NCI-H526 (cell line): ENCODE measurements around the gene FNBP1L.
"Not testable (repeated sequence)": the region's sequence is repeated elsewhere in the genome, so short reads cannot be mapped to it uniquely, and the experiment has no call there.

Source experiments
- DNase-seq, 2 experiments: peaks; one replicate each; lab custom pipeline; 2025; lab: John Stamatoyannopoulos, UW

FNBP1L gene

GRCh38 chr1:93532780-93533378, 85.0 kb downstream of the FNBP1L start:
- DNase-seq, result no peak

GRCh38 chr1:93533677-93534076, 85.8 kb downstream of the FNBP1L start:
- no peak for DNase-seq

GRCh38 chr1:93537396-93537795, 89.5 kb downstream of the FNBP1L start:
- DNase-seq, result no peak

GRCh38 chr1:93537924-93538323, 90.0 kb downstream of the FNBP1L start:
- no peak for DNase-seq

- no peak for DNase-seq
Observed at GRCh38 chr1:93541045-93541444, 93.1 kb downstream of the FNBP1L start.

- no peak for DNase-seq
Observed at GRCh38 chr1:93542398-93542797, 94.5 kb downstream of the FNBP1L start.

- DNase-seq, result peak in 1 of 2 experiments; percentile 20
Observed at GRCh38 chr1:93546162-93546863, 98.4 kb downstream of the FNBP1L start.

- no peak for DNase-seq
Observed at GRCh38 chr1:93549131-93549530, 101.2 kb downstream of the FNBP1L start.

- DNase-seq, result no peak
Observed at GRCh38 chr1:93549811-93550210, 101.9 kb downstream of the FNBP1L start.

GRCh38 chr1:93552741-93553455, 105.0 kb downstream of the FNBP1L start:
- DNase-seq, result peak; percentile 70 to 73

- DNase-seq, result not testable (repeated sequence)
Observed at GRCh38 chr1:93553886-93554490, 106.1 kb downstream of the FNBP1L start.

- DNase-seq, result no peak
Observed at GRCh38 chr1:93554883-93555872, 107.3 kb downstream of the FNBP1L start.

- DNase-seq, result no peak
Observed at GRCh38 chr1:93556291-93556690, 108.4 kb downstream of the FNBP1L start.

- DNase-seq, result no peak
Observed at GRCh38 chr1:93559045-93559444, 111.1 kb downstream of the FNBP1L start.

- DNase-seq, result no peak
Observed at GRCh38 chr1:93559695-93560094, 111.8 kb downstream of the FNBP1L start.

- DNase-seq, result no peak
Observed at GRCh38 chr1:93565496-93566206, 117.7 kb downstream of the FNBP1L start.

- DNase-seq, result no peak
Observed at GRCh38 chr1:93566227-93566626, 118.3 kb downstream of the FNBP1L start.

- DNase-seq, result no peak
Observed at GRCh38 chr1:93567255-93567918, 119.5 kb downstream of the FNBP1L start.

GRCh38 chr1:93569489-93569888, 121.6 kb downstream of the FNBP1L start:
- no peak for DNase-seq

GRCh38 chr1:93571623-93572310, 123.8 kb downstream of the FNBP1L start:
- no peak for DNase-seq
